ENCODE measurements around the gene APOC4.
"Not testable (repeated sequence)": the region's sequence is repeated elsewhere in the genome, so short reads cannot be mapped to it uniquely, and the experiment has no call there.

The APOC4 gene

GRCh38 chr19:44925114-44925891 lies 16.7 kb upstream of the APOC4 start:
- Histone ChIP-seq H3K36me3 (replicated peaks; ENCODE audit: insufficient read depth, low read length) (no peaks in the 10 kb centered on the region), H3K27ac (ENCODE audit: low read length) (no peak overlapping the region)
- TF ChIP-seq EZH2 (optimal IDR thresholded peaks at IDR 0.05; ENCODE audit: low read depth, low read length) (no peak), EZH2phosphoT487 (IDR thresholded peaks at IDR 0.05; ENCODE audit: low read length) (no peak), CTCF (IDR thresholded peaks at IDR 0.05; ENCODE audit: low read length) (no peak)

GRCh38 chr19:44926245-44927077 lies 15.6 kb upstream of the APOC4 start:
- H3K79me2 ChIP-seq (ENCODE audit: low read length); H2AFZ ChIP-seq (ENCODE audit: low read length); DNase-seq; H3F3A ChIP-seq (ENCODE audit: insufficient read depth, low read length); H3K36me3 ChIP-seq (replicated peaks; ENCODE audit: insufficient read depth, low read length); H3K9me3 ChIP-seq (replicated peaks; ENCODE audit: insufficient read depth, low read length); H3K9ac ChIP-seq (ENCODE audit: low read length); H4K20me1 ChIP-seq (ENCODE audit: insufficient read depth, low read length); H3K27ac ChIP-seq (ENCODE audit: low read length); H3K4me3 ChIP-seq (ENCODE audit: low read length); H3K4me1 ChIP-seq (ENCODE audit: low read length); H3K9me2 ChIP-seq (replicated peaks; ENCODE audit: insufficient read depth, low read length); H3K4me2 ChIP-seq (ENCODE audit: low read depth, low read length): not testable (repeated sequence)
- peaks cover 33% of the 10 kb centered on the region for H3K27me3 ChIP-seq (replicated peaks; ENCODE audit: insufficient read depth, low read length)

More at GRCh38 chr19:44925114-44925891, 16.7 kb upstream of the APOC4 start:
- H3K4me3 ChIP-seq (ENCODE audit: low read length), result no peak overlapping the region
- H3K9me3 ChIP-seq (replicated peaks; ENCODE audit: insufficient read depth, low read length), result no peaks in the 10 kb centered on the region
- no peaks in the 10 kb centered on the region for H3K79me2 ChIP-seq (ENCODE audit: low read length)
- H3K9me2 ChIP-seq (replicated peaks; ENCODE audit: insufficient read depth, low read length), result no peaks in the 10 kb centered on the region
- no peak overlapping the region for H3K9ac ChIP-seq (ENCODE audit: low read length)
- no peak overlapping the region for H2AFZ ChIP-seq (ENCODE audit: low read length)
- no peaks in the 10 kb centered on the region for H3F3A ChIP-seq (ENCODE audit: insufficient read depth, low read length)
- no peaks in the 10 kb centered on the region for H4K20me1 ChIP-seq (ENCODE audit: insufficient read depth, low read length)
- H3K27me3 ChIP-seq (replicated peaks; ENCODE audit: insufficient read depth, low read length), result peaks cover 33% of the 10 kb centered on the region
- no peak for DNase-seq
- no peak overlapping the region for H3K4me2 ChIP-seq (ENCODE audit: low read depth, low read length)
- no peaks in the 10 kb centered on the region for H3K4me1 ChIP-seq (ENCODE audit: low read length)

GRCh38 chr19:44927746-44928145 lies 14.3 kb upstream of the APOC4 start:
- H3K79me2 ChIP-seq (ENCODE audit: low read length), result no peaks in the 10 kb centered on the region
- H3K4me3 ChIP-seq (ENCODE audit: low read length), result no peak overlapping the region
- H4K20me1 ChIP-seq (ENCODE audit: insufficient read depth, low read length), result no peaks in the 10 kb centered on the region
- no peak overlapping the region for H3K9ac ChIP-seq (ENCODE audit: low read length)
- no peaks in the 10 kb centered on the region for H3K9me2 ChIP-seq (replicated peaks; ENCODE audit: insufficient read depth, low read length)
- H3K4me2 ChIP-seq (ENCODE audit: low read depth, low read length), result no peak overlapping the region
- H2AFZ ChIP-seq (ENCODE audit: low read length), result no peak overlapping the region
- H3K27ac ChIP-seq (ENCODE audit: low read length), result no peak overlapping the region
- no peaks in the 10 kb centered on the region for H3F3A ChIP-seq (ENCODE audit: insufficient read depth, low read length)
- no peaks in the 10 kb centered on the region for H3K4me1 ChIP-seq (ENCODE audit: low read length)
- H3K36me3 ChIP-seq (replicated peaks; ENCODE audit: insufficient read depth, low read length), result no peaks in the 10 kb centered on the region
- DNase-seq, result no peak
- peaks cover 25% of the 10 kb centered on the region for H3K27me3 ChIP-seq (replicated peaks; ENCODE audit: insufficient read depth, low read length)
- no peaks in the 10 kb centered on the region for H3K9me3 ChIP-seq (replicated peaks; ENCODE audit: insufficient read depth, low read length)
- TF ChIP-seq CTCF (IDR thresholded peaks at IDR 0.05; ENCODE audit: low read length) (no peak), EZH2phosphoT487 (IDR thresholded peaks at IDR 0.05; ENCODE audit: low read length) (no peak), EZH2 (optimal IDR thresholded peaks at IDR 0.05; ENCODE audit: low read depth, low read length) (no peak)
